HG03039 (cell line): ENCODE data around the gene SPNS3.

Source experiments
- ATAC-seq: cut with Tn5 transposase; IDR thresholded peaks from one replicate; pipeline ENCODE4 v1.9.1; 2021; ENCODE audit warnings: mild to moderate bottlenecking, moderate library complexity; ENCODE audit not compliant: unreplicated experiment

Gene SPNS3

DNA sequence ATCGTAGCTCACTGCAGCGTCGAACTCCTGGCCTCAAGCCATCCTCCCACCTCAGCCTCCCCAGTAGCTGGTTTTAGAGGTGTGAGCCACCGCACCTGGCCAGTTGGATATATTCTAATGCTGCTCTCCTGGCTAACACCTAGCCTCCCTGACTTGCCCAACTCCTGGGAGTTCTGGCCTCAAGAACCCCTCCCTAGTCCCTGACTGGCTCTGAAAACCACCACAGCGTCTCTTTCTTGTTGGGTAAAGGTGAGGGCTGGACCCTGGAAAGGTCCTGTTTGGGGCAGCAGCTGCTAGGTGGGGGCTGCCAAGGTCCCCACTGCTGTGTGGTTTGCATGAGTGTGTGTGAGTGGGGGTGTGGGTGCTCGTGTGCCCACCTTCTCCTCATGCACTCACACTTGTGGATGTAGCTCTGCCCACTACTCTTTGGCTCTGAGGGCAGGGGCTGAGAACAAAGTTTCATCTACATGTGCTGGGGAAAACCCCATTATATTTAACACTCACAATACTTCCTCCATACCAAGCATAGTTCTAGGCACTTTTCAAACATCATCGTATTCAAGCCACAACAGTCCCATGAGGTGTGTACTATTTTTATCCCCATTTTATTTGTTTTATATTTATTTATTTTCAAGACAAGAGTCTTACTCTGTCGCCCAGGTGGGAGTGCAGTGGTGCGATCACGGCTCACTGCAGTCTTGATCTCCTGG is 7.1 kb upstream of the SPNS3 start:
- ATAC-seq: no peak

DNA sequence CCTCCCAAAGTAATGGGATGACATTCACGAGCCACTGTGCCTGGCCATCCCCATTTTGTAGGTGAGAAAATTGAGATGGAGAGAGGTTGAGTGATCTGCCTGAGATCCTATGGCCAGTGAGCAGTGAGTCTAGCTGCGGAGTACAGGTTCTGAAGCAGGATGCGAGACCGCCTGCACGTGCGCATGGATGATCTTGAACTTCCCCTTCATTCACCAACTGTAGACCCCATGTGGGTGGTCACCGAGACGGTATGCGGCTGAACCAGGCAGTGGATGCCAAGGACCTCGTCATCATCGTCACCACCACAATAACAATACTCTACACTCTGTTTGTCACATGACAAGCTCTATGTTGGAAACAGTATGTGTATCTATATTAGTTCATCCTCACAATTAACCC is 6.2 kb upstream of the SPNS3 start:
- no peak for ATAC-seq

DNA sequence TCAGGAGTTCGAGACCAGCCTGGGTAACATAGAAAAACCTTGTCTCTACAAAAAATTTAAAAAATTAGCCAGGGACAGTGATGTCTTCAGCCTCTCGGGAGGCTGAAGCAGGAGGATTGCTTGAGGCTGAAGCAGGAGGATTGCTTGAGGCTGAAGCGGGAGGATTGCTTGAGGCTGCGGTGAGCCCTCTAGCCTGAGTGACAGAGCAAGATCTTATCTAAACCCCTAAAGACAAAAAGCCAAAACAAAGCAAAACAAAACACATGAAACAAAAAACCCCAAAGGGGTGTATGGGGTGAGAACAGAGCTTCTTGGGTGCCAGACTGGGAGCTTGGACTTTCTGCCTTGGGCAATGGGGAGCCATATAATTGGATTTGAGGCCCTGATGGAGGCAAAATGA is 2.6 kb downstream of the SPNS3 start:
- ATAC-seq: no peak

DNA sequence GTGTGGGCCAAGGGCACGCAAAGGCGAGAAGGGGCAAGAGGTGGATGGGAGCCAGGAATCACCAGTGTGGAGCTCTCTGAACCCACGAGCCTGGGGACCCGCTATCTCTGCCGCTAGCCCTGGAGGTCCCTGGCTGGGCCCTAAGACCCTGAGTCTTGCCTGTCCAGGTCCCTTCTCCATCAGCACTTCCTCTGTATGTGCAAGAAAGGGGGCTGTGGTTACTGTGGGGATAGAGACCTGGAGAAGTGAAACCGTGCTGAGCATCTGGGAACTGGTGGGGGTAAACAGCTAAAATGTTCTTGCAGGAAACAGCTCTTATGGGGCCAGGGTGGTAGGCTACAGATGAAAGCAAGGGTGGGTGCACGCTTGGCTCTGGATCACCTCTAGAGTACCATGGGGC is 3.1 kb downstream of the SPNS3 start:
- no peak for ATAC-seq

DNA sequence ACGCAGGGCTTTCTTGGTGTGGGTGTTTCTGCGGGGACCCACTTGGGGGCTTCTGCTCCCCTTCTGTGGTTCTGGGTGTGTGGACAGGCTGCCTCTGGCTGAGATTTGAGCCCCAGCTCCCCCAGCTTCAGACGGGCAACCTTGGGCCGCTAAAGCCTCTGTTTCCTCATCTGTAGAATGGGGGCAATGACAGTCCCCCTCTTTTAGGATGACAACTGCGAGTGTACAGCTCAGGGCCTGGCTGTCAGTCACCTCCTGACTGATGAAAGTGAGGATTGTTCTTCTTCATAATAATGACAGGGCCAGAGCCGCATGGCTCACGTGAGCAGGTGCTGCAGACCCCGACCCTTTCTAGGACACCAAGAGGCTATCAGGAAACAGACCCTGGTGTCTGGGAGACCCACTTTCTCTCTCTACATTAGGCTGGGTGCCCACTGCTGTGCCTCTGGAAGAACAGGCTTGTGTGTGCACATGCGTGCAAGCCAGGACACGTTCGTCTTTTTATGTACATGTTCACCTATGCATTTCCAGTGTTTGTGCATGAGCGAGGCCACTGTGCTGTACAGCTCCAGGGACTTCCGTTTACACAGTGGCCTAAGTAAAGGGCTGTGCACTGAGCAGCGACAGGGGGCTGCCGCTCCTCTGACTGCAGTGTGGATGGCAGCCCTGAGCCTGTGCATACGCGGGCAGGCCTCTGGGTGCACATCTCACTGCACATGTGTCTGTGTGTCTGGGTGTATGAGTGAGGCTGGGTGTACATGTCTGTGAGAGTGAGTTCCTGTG is 4.6 kb downstream of the SPNS3 start:
- ATAC-seq: no peak

DNA sequence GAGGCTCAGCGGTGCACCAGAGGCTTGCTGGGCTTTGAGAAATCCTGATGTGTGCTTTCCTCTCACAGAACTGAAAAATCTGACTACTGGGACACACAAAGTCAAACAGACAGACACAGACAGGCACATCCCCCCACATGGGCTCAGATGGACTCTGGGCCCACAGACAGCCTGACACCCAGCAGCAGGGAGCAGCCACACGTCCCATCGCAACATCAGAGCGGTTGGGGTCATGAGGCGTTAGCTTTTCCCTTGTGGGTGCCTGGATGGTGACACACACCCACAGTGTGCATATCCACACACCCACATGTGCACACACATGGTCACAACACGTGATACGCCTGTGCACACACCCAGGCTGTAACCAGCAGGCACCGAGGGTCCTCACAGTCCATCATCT is 6.3 kb downstream of the SPNS3 start:
- no peak for ATAC-seq

DNA sequence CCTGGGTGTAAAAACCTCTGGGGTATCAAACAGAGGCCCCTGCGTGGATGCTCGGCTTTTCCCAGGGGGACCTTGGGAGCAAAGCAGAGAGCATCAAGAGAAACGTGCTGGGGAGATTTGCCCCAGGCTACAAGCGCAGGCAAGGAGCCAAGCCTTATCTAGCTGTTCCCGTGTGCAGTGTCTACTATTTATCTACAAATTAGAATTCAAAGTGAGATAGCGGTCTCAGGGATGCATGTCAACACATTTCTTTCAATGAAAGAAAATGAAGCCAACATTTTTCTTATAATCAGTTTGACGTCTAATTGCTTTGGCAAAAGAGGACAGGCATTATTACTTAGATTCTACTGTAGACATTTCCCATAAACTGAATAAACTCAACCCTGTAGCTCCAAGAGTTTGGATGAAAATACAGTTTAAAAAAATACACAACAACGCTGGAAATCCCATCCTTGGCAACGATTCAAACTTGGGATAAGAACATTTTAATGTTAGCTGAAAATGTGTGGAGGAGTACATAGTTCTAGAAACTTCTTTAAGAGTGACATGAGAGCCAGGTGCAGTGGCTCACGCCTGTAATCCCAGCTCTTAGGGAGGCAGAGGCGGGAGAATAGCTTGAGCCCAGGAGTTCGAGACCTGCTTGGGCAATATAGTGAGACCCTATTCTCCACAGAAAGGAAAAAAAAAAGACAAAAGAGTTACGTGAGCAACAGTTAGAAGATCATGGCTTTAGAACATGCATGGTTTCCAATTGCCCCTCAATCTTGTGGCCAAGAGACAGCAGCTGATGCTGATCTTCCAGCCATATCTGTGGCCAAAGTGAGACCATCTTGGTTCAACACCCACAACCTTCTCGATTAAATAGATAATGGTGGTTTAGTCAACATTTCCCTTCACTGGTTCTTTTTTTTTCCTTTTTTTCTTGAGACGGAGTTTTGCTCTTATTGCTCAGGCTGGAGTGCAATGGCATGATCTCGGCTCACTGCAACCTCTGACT is 7.2 kb downstream of the SPNS3 start:
- ATAC-seq: no peak

DNA sequence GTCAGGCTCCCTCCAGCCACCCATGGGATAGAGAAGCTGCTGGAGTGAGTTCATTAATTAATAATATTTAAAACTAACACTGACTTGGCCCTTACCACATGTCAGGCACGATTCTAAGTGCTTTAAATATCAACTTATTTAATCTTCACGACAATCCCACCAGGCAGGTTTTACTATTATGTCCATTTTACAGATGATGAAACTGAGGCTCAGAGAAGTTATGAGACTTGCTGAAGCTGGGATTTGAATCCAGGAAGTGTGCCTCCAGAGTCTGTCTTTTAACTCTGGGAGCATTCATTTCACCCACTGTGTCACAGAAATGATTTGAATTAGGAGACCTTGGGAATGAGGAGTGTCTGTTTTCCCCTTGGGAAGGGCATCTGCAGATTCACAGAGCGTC is 8.8 kb downstream of the SPNS3 start:
- no peak for ATAC-seq

DNA sequence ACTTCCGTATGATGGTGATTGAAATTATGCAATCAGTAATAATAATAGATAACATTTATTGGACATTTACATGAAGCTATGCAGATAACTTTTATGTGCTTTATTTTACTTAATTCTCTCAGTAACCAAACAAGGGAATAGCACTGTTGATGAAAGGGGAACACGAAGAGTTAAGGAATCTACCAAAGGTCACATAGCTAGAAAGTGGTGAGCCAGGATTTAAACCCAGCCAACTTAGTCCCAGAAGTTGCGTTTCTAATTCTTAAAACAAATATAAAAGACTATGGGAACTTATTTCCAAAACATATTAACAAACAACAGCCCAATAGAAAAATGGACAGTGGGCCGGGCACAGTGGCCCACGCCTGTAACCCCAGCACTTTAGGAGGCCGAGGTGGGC is 9.7 kb downstream of the SPNS3 start:
- no peak for ATAC-seq

DNA sequence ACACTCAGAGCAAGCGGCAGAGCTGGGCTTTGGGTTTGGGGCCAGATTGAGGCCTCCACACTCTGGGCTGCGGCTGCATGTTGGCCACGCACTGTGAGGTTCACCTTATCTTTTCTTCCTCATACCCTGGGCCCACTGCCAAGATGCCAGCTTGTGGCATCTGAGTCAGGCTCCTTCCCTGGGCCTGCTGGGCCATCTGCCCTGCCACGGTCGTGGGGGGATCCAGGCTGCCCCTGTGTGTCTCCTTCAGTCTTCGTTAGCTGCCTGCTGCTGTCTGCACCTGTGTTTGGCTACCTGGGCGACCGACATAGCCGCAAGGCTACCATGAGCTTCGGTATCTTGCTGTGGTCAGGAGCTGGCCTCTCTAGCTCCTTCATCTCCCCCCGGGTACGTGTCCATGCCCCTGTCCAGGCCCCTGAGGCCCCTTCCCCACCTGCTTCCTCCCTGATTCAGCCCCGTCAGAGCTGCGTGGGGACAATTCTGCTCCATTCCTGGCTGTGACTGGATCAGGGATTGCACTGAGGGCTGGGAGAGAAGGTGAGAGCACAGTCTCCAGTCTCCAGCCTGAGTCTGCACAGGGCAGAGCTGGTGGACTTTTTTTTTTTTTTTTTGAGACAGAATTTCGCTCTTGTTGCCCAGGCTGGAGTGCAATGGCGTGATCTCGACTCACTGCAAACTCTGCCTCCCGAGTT is 11.2 kb downstream of the SPNS3 start:
- no peak for ATAC-seq

DNA sequence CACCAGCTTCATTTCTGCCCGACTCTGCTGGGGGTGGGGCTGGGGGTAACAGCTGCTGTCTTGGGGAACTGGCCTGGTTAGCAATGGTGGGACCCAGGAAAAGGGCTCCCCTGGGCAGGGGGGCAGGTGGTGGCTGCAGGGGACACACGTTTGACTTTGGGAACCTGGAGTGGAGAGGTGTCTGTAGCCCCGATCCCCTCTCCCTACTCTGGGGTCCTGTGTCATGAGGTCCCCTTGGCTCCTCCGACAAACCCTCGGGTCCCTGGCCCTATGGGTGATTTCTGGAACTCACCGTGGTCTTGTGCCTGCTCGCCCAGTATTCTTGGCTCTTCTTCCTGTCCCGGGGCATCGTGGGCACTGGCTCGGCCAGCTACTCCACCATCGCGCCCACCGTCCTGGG is 12.0 kb downstream of the SPNS3 start:
- no peak for ATAC-seq

DNA sequence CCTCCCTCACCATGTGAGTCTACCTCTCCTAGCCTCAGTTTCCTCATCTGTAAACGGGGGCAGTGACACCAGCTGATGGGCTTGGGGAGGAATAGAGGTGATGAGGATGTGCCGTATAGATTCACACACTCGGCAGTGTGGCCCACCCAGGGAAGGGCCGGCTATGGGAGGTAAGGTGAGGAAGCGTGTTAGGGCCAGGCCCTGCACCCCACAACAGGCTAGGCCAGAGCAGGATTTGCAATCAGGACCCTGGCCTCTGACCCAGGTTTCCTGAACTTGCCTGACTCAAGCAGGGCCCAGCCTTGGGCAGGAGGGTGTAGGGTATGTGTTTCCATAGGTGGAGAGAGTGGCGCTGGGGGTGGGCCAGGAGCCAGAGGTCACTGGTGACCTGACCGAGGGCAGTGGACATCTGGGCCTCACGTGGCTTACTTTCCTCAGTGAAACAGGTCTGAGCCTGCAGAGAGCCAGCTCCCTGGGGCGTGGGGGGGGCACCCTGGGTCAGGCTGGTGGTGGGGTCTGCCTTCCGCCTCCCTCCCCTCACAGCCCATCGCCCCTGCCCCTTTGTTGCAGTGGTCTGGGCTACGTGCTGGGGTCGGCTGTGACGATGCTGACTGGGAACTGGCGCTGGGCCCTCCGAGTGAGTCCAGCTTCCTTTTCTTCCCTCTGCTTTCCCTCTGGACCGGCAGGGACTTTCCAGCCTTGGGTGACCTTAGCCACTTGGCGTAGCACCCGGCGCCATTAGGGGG is 12.8 kb downstream of the SPNS3 start:
- ATAC-seq: no peak

DNA sequence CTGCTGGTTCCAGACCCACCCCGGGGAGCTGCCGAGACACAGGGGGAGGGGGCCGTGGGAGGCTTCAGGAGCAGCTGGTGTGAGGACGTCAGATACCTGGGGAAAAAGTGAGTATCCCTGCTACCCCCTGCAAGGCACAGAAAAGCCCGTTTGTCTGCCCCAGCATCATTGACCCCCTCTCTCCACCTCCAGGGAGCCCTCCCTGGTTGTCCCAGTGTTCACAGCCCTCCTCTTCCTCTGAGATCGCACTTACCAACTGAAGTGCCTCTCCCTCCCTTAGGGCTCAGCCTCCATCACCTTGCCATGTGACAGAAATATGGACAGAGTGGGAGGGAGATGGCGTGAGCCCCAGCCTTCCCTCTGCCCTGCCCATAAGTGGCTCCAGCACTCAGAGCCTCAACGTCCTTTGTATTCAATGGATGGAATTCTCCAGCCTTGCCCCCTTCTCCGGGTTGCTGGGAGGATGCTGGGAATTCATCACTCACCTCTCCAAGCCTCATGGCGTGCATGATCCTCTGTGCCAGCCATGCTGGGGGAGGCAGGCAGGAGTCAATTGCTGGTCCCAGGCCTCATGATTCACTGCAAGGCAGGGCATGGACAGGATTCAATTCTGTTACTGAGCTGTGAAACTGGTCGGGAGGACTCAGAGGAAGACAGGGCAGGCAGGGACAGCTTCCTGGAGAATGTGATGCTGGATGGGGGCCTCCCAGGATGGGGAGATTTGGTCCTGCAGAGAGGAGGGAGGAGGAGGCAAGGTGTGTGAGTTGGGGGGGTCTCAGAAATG is 14.6 kb downstream of the SPNS3 start:
- no peak for ATAC-seq

DNA sequence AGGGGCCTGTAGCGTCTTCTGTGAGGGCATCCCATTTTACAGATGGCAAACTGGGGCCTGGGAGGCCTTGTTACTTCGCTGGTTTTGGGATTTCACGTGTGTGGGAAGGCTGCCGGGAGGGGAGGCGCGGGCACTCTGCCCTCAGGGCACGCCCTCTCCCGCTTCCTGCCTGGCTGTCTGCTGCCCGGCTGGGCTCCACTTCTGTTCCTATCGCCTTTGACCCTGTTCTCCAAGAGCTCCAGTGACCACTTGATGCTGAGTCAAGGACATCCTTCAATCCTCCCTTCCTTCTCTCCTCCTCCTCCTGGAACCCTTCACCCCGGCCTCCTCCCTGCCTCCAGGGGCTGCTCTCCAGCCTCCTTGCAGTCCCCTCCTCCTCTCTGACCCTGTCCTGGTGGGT is 16.0 kb downstream of the SPNS3 start:
- no peak for ATAC-seq

DNA sequence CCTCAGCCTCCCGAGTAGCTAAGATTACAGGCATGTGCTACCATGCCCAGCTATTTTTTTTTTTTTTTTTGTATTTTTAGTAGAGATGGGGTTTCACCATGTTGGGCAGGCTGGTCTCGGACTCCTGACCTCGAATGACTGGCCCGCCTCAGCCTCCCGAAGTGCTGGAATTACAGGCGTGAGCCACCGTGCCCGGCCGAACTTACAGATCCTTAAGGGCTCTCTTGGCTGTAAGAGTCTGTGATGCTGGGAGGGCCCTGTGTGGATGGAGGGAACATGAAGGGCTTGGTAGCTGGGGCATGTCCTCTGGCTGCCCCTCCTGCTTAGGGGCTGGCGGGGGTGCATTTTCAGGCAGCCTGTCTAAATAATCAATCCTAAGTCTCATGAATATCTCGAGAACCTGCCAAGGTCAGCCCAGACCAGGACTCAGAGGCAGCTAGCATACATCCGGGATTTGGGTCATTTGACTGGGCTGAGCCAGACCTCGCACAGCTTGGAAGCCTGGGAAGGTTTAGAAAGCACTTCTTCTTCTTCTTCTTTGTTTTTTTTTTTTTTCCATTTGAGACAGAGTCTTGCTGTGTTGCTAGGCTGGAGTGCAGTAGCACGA is 17.1 kb downstream of the SPNS3 start:
- ATAC-seq: no peak

DNA sequence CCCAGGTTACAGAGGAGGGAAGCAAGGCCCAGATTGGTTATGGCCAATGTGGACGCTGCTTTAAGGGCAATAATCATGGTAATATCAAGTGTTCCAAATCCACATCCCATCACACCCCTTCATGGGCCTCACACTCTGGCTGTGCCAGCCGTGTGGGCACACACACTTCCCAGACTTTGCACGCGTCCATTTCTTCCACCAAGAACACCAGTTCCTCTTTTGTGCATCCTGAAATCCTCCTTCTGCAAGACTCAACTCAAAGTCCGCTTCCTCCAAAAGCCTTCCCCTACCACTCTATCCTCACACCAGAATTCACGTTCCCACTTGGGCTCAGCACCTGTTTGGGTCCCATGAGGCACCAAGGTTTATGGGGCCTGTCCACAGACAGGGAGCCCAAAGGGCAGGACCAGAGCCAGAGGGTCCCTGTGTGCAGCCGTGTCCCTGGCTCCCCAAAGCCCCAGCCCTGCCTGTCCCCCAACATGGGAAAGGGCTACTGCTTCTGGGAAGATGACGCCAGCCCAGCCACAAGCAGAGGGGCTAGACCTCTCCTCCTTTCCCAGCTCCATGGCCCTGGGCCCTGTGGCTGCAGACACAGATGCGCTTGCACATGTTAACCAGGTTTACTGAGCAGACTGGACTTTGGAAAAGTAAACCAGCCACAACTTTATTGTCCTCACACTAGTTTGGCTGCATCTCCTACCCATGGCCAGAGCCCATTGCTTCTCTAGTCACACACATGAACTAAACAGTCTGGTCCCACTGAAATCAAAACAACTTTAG is 20.3 kb downstream of the SPNS3 start:
- ATAC-seq: no peak

DNA sequence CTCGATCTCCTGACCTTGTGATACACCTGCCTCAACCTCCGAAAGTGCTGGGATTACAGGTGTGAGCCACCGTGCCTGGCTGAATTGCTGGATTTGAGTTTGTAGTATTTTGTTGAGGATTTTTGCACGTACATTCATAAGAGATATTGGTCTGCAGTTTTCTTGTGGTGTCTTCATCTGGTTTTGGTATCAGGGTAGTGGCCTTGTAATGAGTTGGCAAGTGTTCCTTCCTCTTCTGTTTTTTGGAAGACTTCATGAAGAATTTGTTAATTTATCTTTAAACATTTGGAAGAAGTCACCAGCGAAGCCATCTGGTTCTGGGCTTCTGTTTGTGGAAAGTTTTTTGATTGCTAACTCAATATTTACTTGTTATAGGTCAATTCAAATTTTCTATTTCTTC is 26.9 kb downstream of the SPNS3 start:
- ATAC-seq: no peak

DNA sequence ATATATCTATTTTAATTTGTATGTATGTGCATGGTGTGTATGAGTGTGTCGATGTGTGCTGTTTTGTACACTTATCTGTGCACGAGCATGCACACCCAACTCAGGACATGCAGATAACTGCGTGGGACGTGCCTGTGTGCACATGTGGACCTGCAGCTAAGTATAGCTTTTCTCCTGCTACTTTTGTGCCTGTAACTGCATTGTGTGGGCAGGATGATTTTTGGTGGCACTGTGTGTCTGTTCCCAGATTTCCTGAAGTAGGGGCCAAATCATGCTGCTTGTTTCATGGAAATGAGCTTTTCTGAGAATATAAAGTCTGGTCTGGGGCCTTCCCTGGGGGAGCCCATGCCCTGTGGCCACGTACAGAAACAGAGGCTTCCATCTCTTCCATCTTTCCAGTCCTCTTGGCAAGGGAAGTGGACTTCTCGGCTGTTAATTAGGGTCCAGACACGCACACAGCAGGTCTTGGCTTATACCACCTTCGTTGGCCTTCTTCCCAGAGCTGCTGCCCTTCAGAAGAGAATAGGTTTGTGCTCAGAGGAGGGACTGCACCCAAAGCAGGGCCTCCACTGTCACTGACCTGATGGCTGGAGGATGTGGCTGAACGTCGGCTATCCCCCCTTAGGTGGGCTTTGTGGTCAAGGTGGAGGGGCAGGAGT is 30.2 kb downstream of the SPNS3 start:
- no peak for ATAC-seq
